ENCODE results near the gene SLC15A1. TPM values are rescaled to one million over a fixed set of nuclear protein-coding genes. Genes with fewer than 3 reads are reported as not detected.

SLC15A1 gene
- polyA plus RNA-seq, 3 donors = not detected

DNA sequence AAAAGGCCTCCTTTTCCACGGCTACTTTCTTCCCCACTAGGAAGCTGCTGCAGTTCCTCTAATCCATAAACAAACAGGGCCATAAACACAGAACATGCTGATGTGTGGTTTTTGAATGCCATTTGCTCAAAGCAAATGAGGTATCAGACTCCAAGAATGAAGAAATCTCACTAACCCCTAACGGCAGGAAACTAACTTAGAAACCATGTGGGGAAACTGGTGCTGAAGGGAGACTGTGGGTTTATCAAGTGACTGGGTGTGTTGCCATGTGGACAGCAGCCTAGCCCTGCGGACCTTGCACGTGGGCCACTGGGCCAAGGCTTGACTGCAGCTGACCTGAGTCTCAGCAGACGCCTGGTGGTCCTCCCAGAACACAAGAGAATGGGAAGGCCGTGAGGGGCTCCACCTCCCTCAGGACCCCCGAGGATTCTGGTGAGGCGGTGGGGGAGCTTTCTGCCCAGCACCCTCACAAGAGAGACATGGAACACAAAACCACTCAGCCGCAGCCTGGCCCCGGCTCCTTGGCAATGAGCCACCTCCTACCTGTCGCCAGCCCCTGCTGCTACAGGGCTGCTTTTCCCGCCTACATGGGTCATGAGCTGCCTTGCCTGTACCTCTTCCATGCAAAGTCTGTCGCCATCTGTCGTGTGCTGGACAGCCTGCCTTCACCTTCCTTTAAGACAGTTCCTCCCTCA is 10.6 kb downstream of the SLC15A1 start:
- Mint-ChIP-seq H3K9me3 (peaks cover 6 to 17% (median 9%) of the 10 kb centered on the region in 7 donors), H3K27me3 (ENCODE audit: low read depth in 3 of 3) (peaks cover 1 to 5% (median 2%) of the 10 kb centered on the region in 3 donors), H3K4me1 (no peaks in the 10 kb centered on the region), H3K27ac (no peak overlapping the region), H3K36me3 (no peaks in the 10 kb centered on the region), H3K4me3 (no peak overlapping the region)
- Histone ChIP-seq H2AFZ (ENCODE audit: insufficient read depth, low read depth, low read length, poor library complexity, severe bottlenecking) (no peak overlapping the region), H3K79me2 (ENCODE audit: insufficient read depth, low read length) (no peaks in the 10 kb centered on the region), H3K4me1 (ENCODE audit: control insufficient read depth in 1 of 2, insufficient read depth in 2 of 2, low read length in 2 of 2) (no peaks in the 10 kb centered on the region), H3K4me3 (replicated peaks in 1 of 3; ENCODE audit: low read depth in 2 of 3, low read length in 3 of 3) (no peak overlapping the region), H3K4me2 (replicated peaks; ENCODE audit: extremely low read depth, low read length, poor library complexity, severe bottlenecking) (no peak overlapping the region), H3K9ac (ENCODE audit: insufficient read depth, low read length, poor library complexity, severe bottlenecking) (no peak overlapping the region), H3K9me3 (replicated peaks in 1 of 2; ENCODE audit: control insufficient read depth in 1 of 2, insufficient read depth in 1 of 2, low read length in 2 of 2) (peaks cover 0 to 8% of the 10 kb centered on the region in 2 donors), H4K20me1 (ENCODE audit: insufficient read depth, low read length) (no peaks in the 10 kb centered on the region), H3K36me3 (replicated peaks in 1 of 2; ENCODE audit: control insufficient read depth in 1 of 2, insufficient read depth in 2 of 2, low read length in 2 of 2) (no peaks in the 10 kb centered on the region), H3K27ac (ENCODE audit: low read depth in 1 of 2, low read length in 2 of 2) (no peak overlapping the region), H3K27me3 (ENCODE audit: control insufficient read depth in 2 of 2, insufficient read depth in 2 of 2, low read length in 2 of 2) (no peaks in the 10 kb centered on the region)
- no peak for DNase-seq
- TF ChIP-seq, protein P1, sequence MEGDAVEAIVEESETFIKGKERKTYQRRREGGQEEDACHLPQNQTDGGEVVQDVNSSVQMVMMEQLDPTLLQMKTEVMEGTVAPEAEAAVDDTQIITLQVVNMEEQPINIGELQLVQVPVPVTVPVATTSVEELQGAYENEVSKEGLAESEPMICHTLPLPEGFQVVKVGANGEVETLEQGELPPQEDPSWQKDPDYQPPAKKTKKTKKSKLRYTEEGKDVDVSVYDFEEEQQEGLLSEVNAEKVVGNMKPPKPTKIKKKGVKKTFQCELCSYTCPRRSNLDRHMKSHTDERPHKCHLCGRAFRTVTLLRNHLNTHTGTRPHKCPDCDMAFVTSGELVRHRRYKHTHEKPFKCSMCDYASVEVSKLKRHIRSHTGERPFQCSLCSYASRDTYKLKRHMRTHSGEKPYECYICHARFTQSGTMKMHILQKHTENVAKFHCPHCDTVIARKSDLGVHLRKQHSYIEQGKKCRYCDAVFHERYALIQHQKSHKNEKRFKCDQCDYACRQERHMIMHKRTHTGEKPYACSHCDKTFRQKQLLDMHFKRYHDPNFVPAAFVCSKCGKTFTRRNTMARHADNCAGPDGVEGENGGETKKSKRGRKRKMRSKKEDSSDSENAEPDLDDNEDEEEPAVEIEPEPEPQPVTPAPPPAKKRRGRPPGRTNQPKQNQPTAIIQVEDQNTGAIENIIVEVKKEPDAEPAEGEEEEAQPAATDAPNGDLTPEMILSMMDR (IDR thresholded peaks at IDR 0.05) = no peak
- WGBS (ENCODE audit: insufficient coverage) = 92% methylated on average over 12 of the region's 14 CpGs
- intact Hi-C loops (cut with micrococcal nuclease) = no loop called here

DNA sequence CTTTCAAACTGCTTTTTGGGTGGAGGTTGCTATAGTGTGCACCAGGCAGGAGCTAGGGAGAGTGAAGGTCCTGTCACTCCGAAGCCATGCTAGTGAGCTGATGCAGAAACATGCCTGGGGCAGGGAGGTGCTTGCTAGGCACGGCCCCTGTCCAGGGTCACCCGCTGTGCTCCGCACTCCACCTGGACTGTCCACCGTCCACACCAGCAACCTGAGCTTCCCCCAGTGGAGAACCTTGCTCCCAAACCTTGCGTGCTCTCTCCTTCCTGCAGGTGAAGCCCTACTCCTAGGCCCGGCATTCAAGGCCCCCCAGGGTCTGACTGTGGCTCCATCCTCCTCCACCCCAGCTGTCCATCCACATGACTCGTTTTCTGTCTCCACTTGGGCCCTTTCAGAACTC is 12.3 kb downstream of the SLC15A1 start:
- WGBS (ENCODE audit: insufficient coverage) = 95% methylated on average over 7 of the region's 8 CpGs
- Mint-ChIP-seq H3K4me3 (no peak overlapping the region), H3K27ac (no peak overlapping the region), H3K4me1 (no peaks in the 10 kb centered on the region), H3K9me3 (peaks cover 6 to 20% (median 11%) of the 10 kb centered on the region in 7 donors), H3K36me3 (no peaks in the 10 kb centered on the region), H3K27me3 (ENCODE audit: low read depth in 3 of 3) (peaks cover 1 to 2% (median 2%) of the 10 kb centered on the region in 3 donors)
- no peak overlapping the region for H3K4me2 ChIP-seq (replicated peaks; ENCODE audit: extremely low read depth, low read length, poor library complexity, severe bottlenecking)
- H3K9ac ChIP-seq (ENCODE audit: insufficient read depth, low read length, poor library complexity, severe bottlenecking) = no peak overlapping the region
- H3K4me1 ChIP-seq (ENCODE audit: control insufficient read depth in 1 of 2, insufficient read depth in 2 of 2, low read length in 2 of 2) = no peaks in the 10 kb centered on the region
- no peaks in the 10 kb centered on the region for H3K27me3 ChIP-seq (ENCODE audit: control insufficient read depth in 2 of 2, insufficient read depth in 2 of 2, low read length in 2 of 2)
- no peak overlapping the region for H3K4me3 ChIP-seq (replicated peaks in 1 of 3; ENCODE audit: low read depth in 2 of 3, low read length in 3 of 3)
- intact Hi-C loops (cut with micrococcal nuclease) = no loop called here
- TF ChIP-seq, protein P1 (IDR thresholded peaks at IDR 0.05) = no peak
- peaks cover 0 to 8% of the 10 kb centered on the region in 2 donors for H3K9me3 ChIP-seq (replicated peaks in 1 of 2; ENCODE audit: control insufficient read depth in 1 of 2, insufficient read depth in 1 of 2, low read length in 2 of 2)
- no peak for DNase-seq
- no peaks in the 10 kb centered on the region for H3K79me2 ChIP-seq (ENCODE audit: insufficient read depth, low read length)
- no peaks in the 10 kb centered on the region for H4K20me1 ChIP-seq (ENCODE audit: insufficient read depth, low read length)
- no peak overlapping the region for H2AFZ ChIP-seq (ENCODE audit: insufficient read depth, low read depth, low read length, poor library complexity, severe bottlenecking)
- no peaks in the 10 kb centered on the region for H3K36me3 ChIP-seq (replicated peaks in 1 of 2; ENCODE audit: control insufficient read depth in 1 of 2, insufficient read depth in 2 of 2, low read length in 2 of 2)
- H3K27ac ChIP-seq (ENCODE audit: low read depth in 1 of 2, low read length in 2 of 2) = no peak overlapping the region

Data from CD14-positive monocyte (primary cell).